Measurements from ENCODE around the gene EI24.

EI24 gene

GRCh38 chr11:125550780-125551179 lies 18.5 kb upstream of the EI24 start:
- H4K20me1 ChIP-seq (ENCODE audit: control insufficient read depth, insufficient read depth, low read depth, low read length): no peaks in the 10 kb centered on the region
- H3K27me3 ChIP-seq (ENCODE audit: control insufficient read depth, low read length): no peaks in the 10 kb centered on the region
- H3K79me2 ChIP-seq (ENCODE audit: control insufficient read depth, low read length): no peaks in the 10 kb centered on the region
- no peak overlapping the region for H3K4me2 ChIP-seq (ENCODE audit: low read length)
- H3K4me1 ChIP-seq (ENCODE audit: control insufficient read depth, low read length): no peaks in the 10 kb centered on the region
- H3K4me3 ChIP-seq (ENCODE audit: low read length): no peak overlapping the region
- TF ChIP-seq EZH2phosphoT487 (IDR thresholded peaks at IDR 0.05; ENCODE audit: borderline replicate concordance, low read length): no peak
- no peak for TF ChIP-seq CTCF (IDR thresholded peaks at IDR 0.05; ENCODE audit: low read depth, low read length, poor library complexity, severe bottlenecking)
- H3K9me3 ChIP-seq (ENCODE audit: control insufficient read depth, insufficient read depth, low read length): peaks cover 26% of the 10 kb centered on the region; the same call in 1 of the 2 replicates
- no peaks in the 10 kb centered on the region for H3K36me3 ChIP-seq (ENCODE audit: control insufficient read depth, low read length)
- no peaks in the 10 kb centered on the region for H3F3A ChIP-seq (ENCODE audit: control insufficient read depth, insufficient read depth)
- no peak overlapping the region for H3K27ac ChIP-seq (ENCODE audit: low read depth, low read length)
- no peaks in the 10 kb centered on the region for H3K9me2 ChIP-seq (replicated peaks; ENCODE audit: control insufficient read depth, low read length)

- Histone ChIP-seq H3K79me2 (ENCODE audit: control insufficient read depth, low read length) (no peaks in the 10 kb centered on the region), H4K20me1 (ENCODE audit: control insufficient read depth, insufficient read depth, low read depth, low read length) (no peaks in the 10 kb centered on the region), H3K27me3 (ENCODE audit: control insufficient read depth, low read length) (no peaks in the 10 kb centered on the region), H3F3A (ENCODE audit: control insufficient read depth, insufficient read depth) (no peaks in the 10 kb centered on the region), H3K36me3 (ENCODE audit: control insufficient read depth, low read length) (no peaks in the 10 kb centered on the region), H3K4me1 (ENCODE audit: control insufficient read depth, low read length) (no peaks in the 10 kb centered on the region), H3K9me2 (replicated peaks; ENCODE audit: control insufficient read depth, low read length) (no peaks in the 10 kb centered on the region), H3K27ac (ENCODE audit: low read depth, low read length) (no peak overlapping the region), H3K9me3 (ENCODE audit: control insufficient read depth, insufficient read depth, low read length) (peaks cover 26% of the 10 kb centered on the region; the same call in 1 of the 2 replicates), H3K4me3 (ENCODE audit: low read length) (no peak overlapping the region), H3K4me2 (ENCODE audit: low read length) (no peak overlapping the region)
- no peak for TF ChIP-seq CTCF (IDR thresholded peaks at IDR 0.05; ENCODE audit: low read depth, low read length, poor library complexity, severe bottlenecking)
- no peak for TF ChIP-seq EZH2phosphoT487 (IDR thresholded peaks at IDR 0.05; ENCODE audit: borderline replicate concordance, low read length)
Measured at GRCh38 chr11:125551835-125552342, 17.4 kb upstream of the EI24 start.

GRCh38 chr11:125552927-125553326 lies 16.4 kb upstream of the EI24 start:
- no peak overlapping the region for H3K27ac ChIP-seq (ENCODE audit: low read depth, low read length)
- no peaks in the 10 kb centered on the region for H3K27me3 ChIP-seq (ENCODE audit: control insufficient read depth, low read length)
- no peaks in the 10 kb centered on the region for H4K20me1 ChIP-seq (ENCODE audit: control insufficient read depth, insufficient read depth, low read depth, low read length)
- peaks cover 26% of the 10 kb centered on the region; the same call in 1 of the 2 replicates for H3K9me3 ChIP-seq (ENCODE audit: control insufficient read depth, insufficient read depth, low read length)
- no peaks in the 10 kb centered on the region for H3K9me2 ChIP-seq (replicated peaks; ENCODE audit: control insufficient read depth, low read length)
- TF ChIP-seq CTCF (IDR thresholded peaks at IDR 0.05; ENCODE audit: low read depth, low read length, poor library complexity, severe bottlenecking) (no peak), EZH2phosphoT487 (IDR thresholded peaks at IDR 0.05; ENCODE audit: borderline replicate concordance, low read length) (no peak)
- H3K4me3 ChIP-seq (ENCODE audit: low read length): no peak overlapping the region
- H3K79me2 ChIP-seq (ENCODE audit: control insufficient read depth, low read length): no peaks in the 10 kb centered on the region
- no peaks in the 10 kb centered on the region for H3K4me1 ChIP-seq (ENCODE audit: control insufficient read depth, low read length)
- H3K4me2 ChIP-seq (ENCODE audit: low read length): no peak overlapping the region
- H3K36me3 ChIP-seq (ENCODE audit: control insufficient read depth, low read length): no peaks in the 10 kb centered on the region
- no peaks in the 10 kb centered on the region for H3F3A ChIP-seq (ENCODE audit: control insufficient read depth, insufficient read depth)

All from DOHH2 (cell line).